GM20000 (cell line): ENCODE results near the gene FBXL17.

Experiments used
- DNase-seq: peaks from one replicate; pipeline ENCODE4 v3.0.0; 2012; ENCODE audit warnings: low spot score
- CTCF ChIP-seq: IDR thresholded peaks from 2 replicates; pipeline ENCODE4 v1.5.1; 2012; ENCODE audit warnings: mild to moderate bottlenecking, control low read depth; ENCODE audit errors: extremely low read depth, missing control alignments

Gene FBXL17

GRCh38 chr5:107832746-107833145, 549.2 kb downstream of the FBXL17 start:
- TF ChIP-seq CTCF, result no peak
- DNase-seq, result no peak

GRCh38 chr5:107831612-107832395, 550.1 kb downstream of the FBXL17 start:
- no peak for TF ChIP-seq CTCF
- no peak for DNase-seq

- DNase-seq, result no peak
- TF ChIP-seq CTCF, result no peak
Observed at GRCh38 chr5:107830750-107831149, 551.1 kb downstream of the FBXL17 start.

GRCh38 chr5:107826311-107827000, 555.4 kb downstream of the FBXL17 start:
- TF ChIP-seq CTCF, result no peak
- no peak for DNase-seq

GRCh38 chr5:107824821-107825220, 557.1 kb downstream of the FBXL17 start:
- DNase-seq, result no peak
- no peak for TF ChIP-seq CTCF

GRCh38 chr5:107821288-107821687, 560.6 kb downstream of the FBXL17 start:
- TF ChIP-seq CTCF, result no peak
- no peak for DNase-seq

GRCh38 chr5:107820429-107820828, 561.5 kb downstream of the FBXL17 start:
- DNase-seq, result no peak
- TF ChIP-seq CTCF, result no peak
